HG03108 (cell line): Measurements from ENCODE around the gene TLE6.
A peak's percentile ranks its signal among the peaks of the same experiment; 100 is the strongest.
"Not testable (repeated sequence)": the region's sequence is repeated elsewhere in the genome, so short reads cannot be mapped to it uniquely, and the experiment has no call there.

Source experiments
- ATAC-seq: cut with Tn5 transposase; IDR thresholded peaks from one replicate; pipeline ENCODE4 v1.9.1; 2021; ENCODE audit warnings: moderate library complexity; ENCODE audit not compliant: unreplicated experiment

Gene TLE6

DNA sequence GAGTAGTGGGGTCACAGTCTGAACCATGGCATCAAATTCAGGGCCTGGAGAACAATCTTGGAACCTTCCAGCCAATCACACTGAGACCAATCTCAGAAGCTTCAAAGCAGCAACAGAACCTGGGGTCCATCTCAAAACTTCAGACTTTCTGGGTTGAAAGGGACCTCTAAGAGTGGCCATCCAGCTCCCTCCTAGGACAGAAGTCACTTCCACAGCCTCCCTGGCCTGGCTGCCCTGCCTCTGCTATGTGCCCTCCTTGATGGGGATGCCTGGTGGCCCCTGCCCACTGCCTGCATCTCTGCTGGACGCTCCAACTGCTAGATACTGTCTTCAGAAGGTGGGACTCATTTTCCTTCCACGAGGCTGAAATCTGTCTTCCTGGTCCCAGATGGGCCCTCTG lies 49.9 kb downstream of the TLE6 start:
- no peak for ATAC-seq

DNA sequence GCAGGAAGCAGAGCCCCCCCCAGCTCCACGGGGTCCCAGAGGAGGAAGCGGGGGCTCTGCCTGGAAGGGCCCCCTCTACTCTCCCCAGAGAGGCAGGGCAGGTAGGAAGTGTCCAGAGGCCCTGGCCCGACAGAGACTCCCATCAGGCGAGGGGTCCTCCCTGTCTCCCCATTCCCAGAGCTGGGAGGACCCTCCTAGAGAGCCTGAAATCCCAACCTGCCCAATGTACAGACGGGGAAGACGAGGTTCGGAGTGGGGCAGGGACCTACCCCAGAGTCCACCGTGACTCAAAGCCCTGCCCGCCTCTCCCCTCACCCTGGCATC lies 50.6 kb downstream of the TLE6 start:
- no peak for ATAC-seq

GRCh38 chr19:3028305-3029064 lies 51.1 kb downstream of the TLE6 start:
- no peak for ATAC-seq

DNA sequence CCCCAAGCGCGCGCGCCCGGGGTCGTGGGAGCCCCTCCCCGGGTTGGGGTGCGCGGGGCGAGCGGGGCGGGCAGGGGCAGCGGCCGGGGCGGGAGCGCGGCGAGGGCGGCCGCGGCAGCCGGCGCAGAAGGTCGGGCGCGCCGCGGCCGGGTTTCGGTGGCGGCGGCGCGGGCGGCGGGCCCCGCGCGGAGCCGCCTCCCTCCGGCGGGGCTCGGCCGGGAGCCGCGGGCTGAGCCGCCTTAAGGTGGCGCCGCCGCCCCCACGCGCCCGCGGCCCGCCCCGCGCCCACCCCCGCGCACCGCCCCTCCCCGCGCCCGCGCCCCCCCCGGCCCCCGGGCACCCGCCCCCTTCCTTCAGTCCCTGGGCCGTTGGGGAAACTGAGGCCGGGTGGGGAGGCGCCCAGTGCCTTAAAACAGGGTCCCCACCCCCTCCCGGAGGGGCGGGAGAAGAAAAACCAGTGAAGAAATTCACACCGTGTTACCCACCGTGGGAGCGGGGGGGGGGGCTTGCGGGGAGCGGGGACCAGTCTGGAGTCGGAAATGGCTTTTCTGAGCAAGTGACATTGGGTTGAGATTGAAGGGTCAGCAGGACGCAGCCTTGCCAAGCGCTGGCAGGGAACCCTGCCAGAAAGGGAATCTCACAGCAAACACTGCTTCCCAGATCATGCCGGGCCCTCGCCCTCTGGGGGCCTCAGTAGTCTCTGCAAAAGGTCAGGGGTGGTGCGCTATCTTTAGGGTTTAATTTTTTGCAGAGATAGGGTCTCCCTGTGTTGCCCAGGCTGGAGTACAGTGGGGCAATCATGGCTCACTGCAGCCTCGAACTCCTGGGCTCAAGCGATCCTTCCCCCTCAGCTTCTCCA lies 51.9 kb downstream of the TLE6 start, which contains the start of gene TLE2:
Gene TLE2 (minus strand): TSS at position 216 of the 859 bp plus-strand sequence. CDS start 376 bp downstream, outside the sequence.
- no peak for ATAC-seq

DNA sequence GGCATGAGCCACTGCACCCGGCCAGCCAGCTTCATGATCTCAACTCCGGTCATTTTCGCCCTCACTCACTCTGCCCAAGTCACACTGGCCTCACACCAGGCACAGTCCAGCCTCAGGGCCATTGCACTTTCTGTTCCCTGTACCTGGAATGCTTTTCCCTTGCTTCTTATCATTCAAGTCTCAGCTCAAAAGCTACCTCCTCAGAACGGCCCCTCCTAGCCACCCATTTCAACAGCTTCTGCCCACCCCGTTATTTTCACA lies 54.2 kb downstream of the TLE6 start:
- ATAC-seq, result no peak

GRCh38 chr19:3033595-3034405 lies 56.4 kb downstream of the TLE6 start:
- ATAC-seq, result no peak

DNA sequence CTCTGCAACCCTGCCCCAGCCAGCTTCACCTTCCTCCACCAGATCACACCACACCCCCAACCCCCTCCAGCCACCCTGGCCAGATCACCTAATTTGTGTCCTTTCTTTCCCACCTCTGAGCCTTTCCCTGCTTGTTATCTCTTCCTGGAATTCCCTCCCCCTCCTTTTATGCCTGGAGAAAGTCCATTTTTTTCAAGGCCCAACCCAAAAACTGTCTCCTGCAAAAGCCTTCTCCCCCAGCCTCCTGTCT lies 57.0 kb downstream of the TLE6 start:
- ATAC-seq, result no peak

DNA sequence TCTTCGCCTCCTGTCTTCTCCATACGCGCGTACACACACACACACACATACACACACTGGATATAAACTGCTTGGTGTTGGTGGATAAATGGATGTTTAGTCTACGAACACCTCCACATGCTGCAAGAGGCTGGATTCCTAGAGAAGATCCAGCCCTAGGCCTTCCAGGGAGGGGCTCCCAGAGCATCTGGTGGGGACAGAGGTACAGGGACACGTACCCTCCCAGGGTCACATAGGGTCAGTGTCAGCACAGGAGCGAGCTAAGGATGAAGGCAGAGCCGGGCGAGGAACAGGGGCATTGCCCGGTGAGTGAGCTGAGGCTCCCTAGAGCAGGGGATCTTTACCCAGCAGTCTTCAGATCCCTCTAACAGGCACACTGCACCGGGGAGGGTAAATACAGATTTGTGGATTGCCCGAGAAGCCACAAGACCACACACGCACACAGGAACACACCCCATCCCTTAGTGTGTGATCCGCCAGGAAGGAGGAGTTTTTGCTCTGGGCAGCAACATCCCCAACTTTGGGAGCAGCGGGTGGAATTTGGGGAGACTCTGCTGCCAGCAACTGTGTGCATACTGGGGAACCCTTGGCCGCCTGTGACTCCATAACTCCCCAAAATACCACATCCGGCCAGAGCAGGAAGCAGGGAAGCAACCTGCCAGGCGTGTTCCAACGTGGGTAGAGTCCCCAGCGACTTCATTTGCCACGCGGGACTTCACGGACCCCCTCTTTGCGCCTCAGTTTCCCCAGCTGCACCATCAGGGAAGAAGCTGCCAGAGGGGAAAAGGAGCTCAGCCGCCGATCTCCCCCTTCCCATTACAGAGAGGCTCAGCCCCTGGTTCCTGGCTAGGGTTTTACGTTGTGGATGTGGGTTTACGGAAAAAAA lies 57.5 kb downstream of the TLE6 start:
- no peak for ATAC-seq

DNA sequence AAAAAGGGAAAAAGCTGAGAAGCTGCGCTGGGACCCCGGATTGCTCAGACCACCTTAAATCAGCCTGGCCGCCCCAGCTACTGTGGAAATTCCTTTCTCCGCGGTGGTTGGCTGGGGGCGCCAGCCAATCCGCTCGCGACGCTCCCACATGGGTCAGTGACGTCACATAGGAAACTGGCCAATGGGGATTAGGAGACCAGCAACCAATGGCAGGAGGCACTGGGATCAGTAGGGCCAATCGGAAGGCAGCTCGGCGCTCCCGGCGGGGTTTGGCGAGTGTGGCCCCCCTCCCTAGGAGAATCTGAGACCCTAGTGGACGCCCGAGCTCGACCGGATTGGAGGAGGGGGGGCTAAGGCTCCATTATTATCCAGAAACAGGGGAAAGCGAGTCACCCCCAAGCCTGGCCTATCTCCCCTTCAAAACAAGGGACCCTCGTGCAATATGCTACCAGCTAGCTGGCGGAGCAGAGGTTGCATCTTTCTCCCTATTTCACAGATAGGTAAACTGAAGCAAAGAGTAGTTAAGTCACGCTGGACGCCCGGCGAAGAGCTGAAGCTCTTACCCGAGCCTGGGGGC lies 58.3 kb downstream of the TLE6 start:
- ATAC-seq, result peak; percentile 78

- ATAC-seq, result peak; percentile 53
These were observed 59.0 kb downstream of the TLE6 start for GRCh38 chr19:3036119-3036976.

DNA sequence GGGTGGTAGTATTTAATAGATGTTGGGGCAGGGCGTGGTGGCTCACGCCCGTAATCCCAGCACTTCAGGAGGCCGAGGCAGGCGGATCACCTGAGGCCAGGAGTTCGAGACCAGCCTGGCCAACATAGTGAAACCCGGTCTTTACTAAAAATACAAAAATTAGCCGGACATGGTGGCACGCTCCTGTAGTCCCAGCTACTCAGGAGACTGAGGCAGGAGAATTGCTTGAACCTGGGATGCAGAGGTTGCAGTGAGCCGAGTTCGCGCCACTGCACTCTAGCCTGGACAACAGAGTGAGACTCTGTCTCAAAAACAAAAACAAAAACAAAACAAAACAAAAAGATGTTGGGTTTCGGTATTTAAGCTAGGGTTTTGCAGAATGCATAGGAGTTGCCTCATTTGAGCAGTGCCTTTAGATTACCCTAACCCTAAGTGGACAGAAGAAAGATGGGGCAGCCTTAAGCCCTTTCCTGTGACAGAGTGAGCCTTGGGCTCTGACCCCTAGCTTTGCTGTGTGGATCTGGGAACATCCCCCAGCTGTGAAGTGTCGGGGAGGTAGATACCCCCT lies 59.7 kb downstream of the TLE6 start:
- ATAC-seq, result not testable (repeated sequence)

DNA sequence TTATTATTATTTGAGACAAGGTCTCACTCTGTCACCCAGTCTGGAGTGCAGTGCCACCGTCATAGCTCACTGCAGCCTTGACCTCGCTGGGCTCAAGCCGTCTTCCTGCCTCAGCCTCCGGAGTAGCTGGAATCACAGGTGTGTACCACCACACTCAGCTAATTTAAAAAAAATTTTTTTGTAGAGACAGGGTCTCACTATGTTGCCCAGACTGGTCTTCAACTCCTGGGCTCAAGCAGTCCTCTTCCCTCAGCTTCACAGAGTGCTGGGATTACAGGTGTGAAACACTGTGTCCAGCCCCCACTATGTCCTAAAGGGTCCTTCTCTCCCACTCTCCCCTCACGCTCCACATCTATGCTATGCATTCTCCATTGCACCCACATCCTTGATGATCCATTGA lies 60.9 kb downstream of the TLE6 start:
- no peak for ATAC-seq

GRCh38 chr19:3039125-3039524 lies 61.8 kb downstream of the TLE6 start:
- no peak for ATAC-seq

- no peak for ATAC-seq
These were observed 62.3 kb downstream of the TLE6 start for GRCh38 chr19:3039641-3040077.

DNA sequence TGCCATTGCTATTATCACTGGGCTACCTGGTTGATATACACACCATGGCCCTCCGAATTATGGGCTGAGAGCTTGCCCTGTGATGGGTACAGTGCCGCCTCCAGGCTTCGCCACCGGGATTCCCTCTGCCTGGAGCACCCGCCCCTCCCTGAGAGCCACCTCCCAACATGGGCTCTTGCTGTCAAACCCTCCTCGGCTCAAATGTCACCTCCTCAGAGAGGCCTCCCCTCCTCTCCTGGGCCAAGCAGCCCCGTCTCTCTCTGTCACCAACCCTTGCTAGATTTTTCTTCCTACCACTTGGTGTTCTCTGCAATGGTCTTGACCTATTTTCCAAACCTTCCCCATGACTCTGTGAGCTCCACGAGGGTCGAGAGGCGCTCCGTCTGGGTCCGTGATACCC lies 64.0 kb downstream of the TLE6 start:
- ATAC-seq, result no peak

- no peak for ATAC-seq
These were observed 64.6 kb downstream of the TLE6 start for GRCh38 chr19:3041761-3042620.

DNA sequence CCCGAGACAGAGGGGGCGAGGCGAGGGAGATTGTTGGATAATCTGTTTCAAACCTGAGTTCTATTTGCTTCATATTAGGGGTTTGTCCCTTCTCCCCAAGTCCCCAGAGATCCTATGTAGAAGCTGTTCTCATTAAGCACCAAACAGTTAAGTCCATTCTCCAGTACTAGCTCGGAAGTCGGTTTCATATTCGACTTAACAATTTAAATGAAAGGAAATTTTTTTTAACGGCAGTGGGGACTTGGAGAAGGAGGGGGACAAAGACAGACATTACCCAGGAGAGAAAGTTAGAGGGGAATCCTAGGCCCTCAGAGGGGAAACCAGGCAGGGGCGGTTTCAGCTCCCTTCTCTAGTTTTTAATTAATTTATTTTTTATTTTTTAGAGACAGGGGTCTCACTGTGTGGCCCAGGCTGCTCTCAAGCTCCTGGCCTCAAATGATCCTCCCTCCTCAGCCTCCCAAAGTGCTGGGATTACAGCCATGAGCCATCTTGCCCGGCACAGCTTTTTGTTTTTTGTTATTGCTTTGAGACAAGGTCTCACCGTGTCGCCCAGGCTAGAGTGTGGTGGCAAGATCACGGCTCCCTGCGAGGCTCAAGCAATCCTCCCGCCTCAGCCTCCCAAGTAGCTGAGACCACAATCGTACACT lies 65.4 kb downstream of the TLE6 start:
- no peak for ATAC-seq
